Lower leg skin (tissue), 3 donors: ENCODE data around the gene BLNK.

Source experiments
- CTCF ChIP-seq, 3 donors: fragments of 450-650 bp; IDR thresholded peaks; one replicate each; pipeline ENCODE4 v1.5.1; 2016; ENCODE audit warnings: antibody characterized with exemption in 3 of 3, mild to moderate bottlenecking in 3 of 3, moderate library complexity in 2 of 3
- POLR2A ChIP-seq, 2 donors: fragments of 450-650 bp; IDR thresholded peaks; one replicate each; pipeline ENCODE4 v1.6.1; 2016 to 2017; ENCODE audit warnings: antibody characterized with exemption in 2 of 2, mild to moderate bottlenecking in 1 of 2, moderate library complexity in 1 of 2

- peak in 1 of 3 donors; percentile 67 for TF ChIP-seq CTCF (IDR thresholded peaks at IDR 0.05)
- TF ChIP-seq POLR2A (IDR thresholded peaks at IDR 0.05) = no peak
These were observed 41.8 kb downstream of the BLNK start for GRCh38 chr10:96229568-96230030.
